Gastrocnemius medialis (tissue), 4 donors: ENCODE results near the gene TMEM129. TPM values are rescaled to one million over a fixed set of nuclear protein-coding genes. Genes with fewer than 3 reads are reported as not detected.

Experiments used
- ATAC-seq, 2 donors: fragments of 150-250 bp; one replicate each; pipeline ENCODE4 v1.9.1; 2016
- DNase-seq, 2 donors: peaks; one replicate each; pipeline ENCODE4 v3.0.0-alpha.2; 2019
- H3K27ac ChIP-seq, 4 donors: fragments of 200-600 bp; sonication (generic); 1 replicate in 1 of 4; 2 replicates in 3 of 4; pipeline ENCODE4 v1.5.1; 2016 to 2018; ENCODE audit warnings: mild to moderate bottlenecking in 2 of 4, moderate library complexity in 1 of 4
- H3K27me3 ChIP-seq, 3 donors: fragments of 200-600 bp; sonication (generic) in 2 of 3; 1 replicate in 1 of 3; 2 replicates in 2 of 3; pipeline versions ENCODE4 v1.5.1 to v1.6.0; 2016 to 2019; ENCODE audit warnings: mild to moderate bottlenecking in 1 of 3, moderate library complexity in 1 of 3
- H3K36me3 ChIP-seq, 2 donors: fragments of 200-600 bp; sonication (generic) in 1 of 2; one replicate each; pipeline ENCODE4 v1.5.1; 2017 to 2018
- H3K4me1 ChIP-seq, 2 donors: fragments of 200-600 bp; sonication (generic) in 1 of 2; one replicate each; pipeline ENCODE4 v1.5.1; 2016 to 2017; ENCODE audit warnings: mild to moderate bottlenecking in 2 of 2
- H3K4me3 ChIP-seq, 4 donors: fragments of 200-600 bp; sonication (generic) in 3 of 4; 1 replicate in 1 of 4; 2 replicates in 3 of 4; pipeline ENCODE4 v1.5.1; 2016 to 2019; ENCODE audit warnings: mild to moderate bottlenecking in 2 of 4
- H3K9me3 ChIP-seq, 3 donors: fragments of 200-600 bp; sonication (generic) in 2 of 3; 1 replicate in 1 of 3; 2 replicates in 2 of 3; pipeline ENCODE4 v1.5.1; 2016 to 2019
- CTCF ChIP-seq, 5 experiments: fragments of 450-650 bp in 3 of 5; fragments of 200-600 bp in 2 of 5; sonication (generic) in 2 of 5; IDR thresholded peaks in 4 of 5; conservative IDR thresholded peaks in 1 of 5; 1 replicate in 4 of 5; 2 replicates in 1 of 5; pipeline ENCODE4 v1.5.1; 2016 to 2019; ENCODE audit warnings: antibody characterized with exemption in 5 of 5, mild to moderate bottlenecking in 3 of 5, moderate library complexity in 3 of 5
- POLR2A ChIP-seq, 2 donors: fragments of 450-650 bp; IDR thresholded peaks; one replicate each; pipeline ENCODE4 v1.6.1; 2017; ENCODE audit warnings: antibody characterized with exemption in 2 of 2, mild to moderate bottlenecking in 2 of 2, moderate library complexity in 2 of 2
- in situ Hi-C, 4 donors: fragments of 200-750 bp; cut with MboI; loops; one replicate each; pipeline versions ENCODE4 v1.15.0 to v1.8.0; 2017; ENCODE audit warnings: low sequenced_read_pairs in 4 of 4
- intact Hi-C: fragments of 100-400 bp; cut with DNase I; formaldehyde crosslinking; loops from one replicate; pipeline ENCODE4 v1.15.1; 2023; ENCODE audit warnings: low total_unique reads
- total RNA-seq, 4 donors: library from RNA; depleted of rRNA; stranded (reverse); fragments of >200 nt; gene quantifications; one replicate each; pipeline versions ENCODE4 v1.1.0 to v1.2.3, GENCODE V29; 2016

TMEM129 gene
- total RNA-seq, 4 donors from 2014 or later = 30.3 to 78.0 (median 44.2) TPM

GRCh38 chr4:1686440-1687036 is 34.6 kb downstream of the TMEM129 start:
- Histone ChIP-seq H3K36me3 (peaks cover 0 to 10% of the 10 kb centered on the region in 2 donors), H3K4me1 (peaks cover 0 to 11% of the 10 kb centered on the region in 2 donors), H3K4me3 (no peak overlapping the region), H3K27ac (peak overlapping the region in 1 of 4 donors; percentile 62), H3K27me3 (no peaks in the 10 kb centered on the region), H3K9me3 (no peaks in the 10 kb centered on the region)
- TF ChIP-seq CTCF (IDR thresholded peaks at IDR 0.05 in 4 of 5, conservative IDR thresholded peaks at IDR 0.05 in 1 of 5) = no peak
- no peak for TF ChIP-seq POLR2A (IDR thresholded peaks at IDR 0.05)
- in situ Hi-C loops (loop anchor here in 2 of 4 donors (5.0 kb wide), 2 partner anchors 41 to 166 kb away; no protein-coding TSS in a partner anchor), intact Hi-C loops (loop anchor here (10.0 kb wide), 1 partner anchor 318 kb away; the partner anchor contains the start of gene NELFA)
- DNase-seq (no peak), ATAC-seq (no peak)

GRCh38 chr4:1685235-1686150 is 35.6 kb downstream of the TMEM129 start:
- Histone ChIP-seq H3K4me3 (peak overlapping the region in 2 of 4 donors; percentile 47 to 49), H3K27me3 (no peaks in the 10 kb centered on the region), H3K27ac (peak overlapping the region; percentile 58 to 82 (median 78)), H3K9me3 (no peaks in the 10 kb centered on the region), H3K36me3 (no peaks in the 10 kb centered on the region), H3K4me1 (peaks cover 0 to 11% of the 10 kb centered on the region in 2 donors)
- DNase-seq = no peak
- TF ChIP-seq POLR2A (IDR thresholded peaks at IDR 0.05) = no peak
- TF ChIP-seq CTCF (IDR thresholded peaks at IDR 0.05 in 4 of 5, conservative IDR thresholded peaks at IDR 0.05 in 1 of 5) = no peak
- no peak for ATAC-seq
- intact Hi-C loops = loop anchor here (10.0 kb wide), 1 partner anchor 319 kb away; the partner anchor contains the start of gene NELFA
- in situ Hi-C loops = loop anchor here in 2 of 4 donors (5.0 kb wide), 2 partner anchors 42 to 167 kb away; no protein-coding TSS in a partner anchor

GRCh38 chr4:1684506-1685234 is 36.5 kb downstream of the TMEM129 start:
- Histone ChIP-seq H3K9me3 (no peaks in the 10 kb centered on the region), H3K27ac (peak overlapping the region; percentile 58 to 82 (median 78)), H3K4me3 (peak overlapping the region; percentile 41 to 67 (median 48)), H3K36me3 (no peaks in the 10 kb centered on the region), H3K4me1 (peaks cover 0 to 11% of the 10 kb centered on the region in 2 donors), H3K27me3 (no peaks in the 10 kb centered on the region)
- in situ Hi-C loops = loop anchor here in 2 of 4 donors (5.0 kb wide), 2 partner anchors 43 to 168 kb away; no protein-coding TSS in a partner anchor
- ATAC-seq = peak; percentile 23
- intact Hi-C loops = loop anchor here (1.0 to 10.0 kb wide), 3 partner anchors 28 to 752 kb away; partner anchors contain the start of genes GAK, NELFA, SLBP and TMEM175
- no peak for TF ChIP-seq POLR2A (IDR thresholded peaks at IDR 0.05)
- TF ChIP-seq CTCF (IDR thresholded peaks at IDR 0.05 in 4 of 5, conservative IDR thresholded peaks at IDR 0.05 in 1 of 5) = no peak
- DNase-seq = peak in 1 of 2 donors; percentile 91
